ENCODE measurements around the gene PPP2R5A.
"Not testable (repeated sequence)": the region's sequence is repeated elsewhere in the genome, so short reads cannot be mapped to it uniquely, and the experiment has no call there.

The PPP2R5A gene

DNA sequence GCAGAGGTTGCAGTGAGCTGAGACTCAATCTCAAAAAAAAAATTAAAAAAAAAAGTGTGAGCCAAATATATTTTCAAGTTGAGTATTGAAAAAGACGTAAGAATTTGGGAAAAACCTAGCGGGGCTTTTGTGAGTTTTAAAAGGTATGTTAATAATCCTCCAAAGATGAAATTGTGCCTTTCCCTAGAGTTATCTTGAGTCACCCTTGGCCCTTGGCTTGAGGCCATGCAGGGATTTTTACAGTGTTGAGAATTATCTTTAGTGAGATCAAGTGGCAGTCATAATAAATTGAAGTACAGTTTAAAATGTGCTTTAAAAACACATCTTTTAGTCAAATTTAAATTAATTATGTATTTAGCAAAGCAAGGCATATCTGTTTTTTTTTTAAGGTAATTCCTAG, 32.7 kb downstream of the PPP2R5A start:
- TF ChIP-seq, protein P1, sequence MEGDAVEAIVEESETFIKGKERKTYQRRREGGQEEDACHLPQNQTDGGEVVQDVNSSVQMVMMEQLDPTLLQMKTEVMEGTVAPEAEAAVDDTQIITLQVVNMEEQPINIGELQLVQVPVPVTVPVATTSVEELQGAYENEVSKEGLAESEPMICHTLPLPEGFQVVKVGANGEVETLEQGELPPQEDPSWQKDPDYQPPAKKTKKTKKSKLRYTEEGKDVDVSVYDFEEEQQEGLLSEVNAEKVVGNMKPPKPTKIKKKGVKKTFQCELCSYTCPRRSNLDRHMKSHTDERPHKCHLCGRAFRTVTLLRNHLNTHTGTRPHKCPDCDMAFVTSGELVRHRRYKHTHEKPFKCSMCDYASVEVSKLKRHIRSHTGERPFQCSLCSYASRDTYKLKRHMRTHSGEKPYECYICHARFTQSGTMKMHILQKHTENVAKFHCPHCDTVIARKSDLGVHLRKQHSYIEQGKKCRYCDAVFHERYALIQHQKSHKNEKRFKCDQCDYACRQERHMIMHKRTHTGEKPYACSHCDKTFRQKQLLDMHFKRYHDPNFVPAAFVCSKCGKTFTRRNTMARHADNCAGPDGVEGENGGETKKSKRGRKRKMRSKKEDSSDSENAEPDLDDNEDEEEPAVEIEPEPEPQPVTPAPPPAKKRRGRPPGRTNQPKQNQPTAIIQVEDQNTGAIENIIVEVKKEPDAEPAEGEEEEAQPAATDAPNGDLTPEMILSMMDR (IDR thresholded peaks at IDR 0.05; ENCODE audit: low read depth, low read length), result no peak
- Histone ChIP-seq H3K36me3 (no peaks in the 10 kb centered on the region), H3K9me3 (ENCODE audit: severe bottlenecking) (no peaks in the 10 kb centered on the region), H3K27me3 (ENCODE audit: insufficient read depth, low read depth, severe bottlenecking) (no peaks in the 10 kb centered on the region), H3K27ac (no peak overlapping the region), H3K4me3 (ENCODE audit: low read depth, low read length) (no peak overlapping the region)
- DNase-seq, result no peak

DNA sequence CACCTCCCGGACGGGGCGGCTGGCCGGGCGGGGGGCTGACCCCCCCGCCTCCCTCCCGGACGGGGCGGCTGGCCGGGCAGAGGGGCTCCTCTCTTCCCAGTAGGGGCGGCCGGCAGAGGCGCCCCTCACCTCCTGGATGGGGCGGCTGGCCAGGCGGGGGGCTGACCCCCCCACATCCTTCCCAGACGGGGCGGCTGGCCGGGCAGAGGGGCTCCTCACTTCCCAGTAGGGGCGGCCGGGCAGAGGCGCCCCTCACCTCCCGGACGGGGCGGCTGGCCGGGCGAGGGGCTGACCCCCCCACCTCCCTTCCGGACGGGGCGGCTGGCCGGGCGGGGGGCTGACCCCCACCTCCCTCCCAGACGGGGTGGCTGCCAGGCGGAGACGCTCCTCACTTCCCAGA, 35.8 kb downstream of the PPP2R5A start:
- not testable (repeated sequence) for H3K9me3 ChIP-seq (ENCODE audit: severe bottlenecking); H3K27ac ChIP-seq; DNase-seq; H3K36me3 ChIP-seq; H3K4me3 ChIP-seq (ENCODE audit: low read depth, low read length); H3K27me3 ChIP-seq (ENCODE audit: insufficient read depth, low read depth, severe bottlenecking)

DNA sequence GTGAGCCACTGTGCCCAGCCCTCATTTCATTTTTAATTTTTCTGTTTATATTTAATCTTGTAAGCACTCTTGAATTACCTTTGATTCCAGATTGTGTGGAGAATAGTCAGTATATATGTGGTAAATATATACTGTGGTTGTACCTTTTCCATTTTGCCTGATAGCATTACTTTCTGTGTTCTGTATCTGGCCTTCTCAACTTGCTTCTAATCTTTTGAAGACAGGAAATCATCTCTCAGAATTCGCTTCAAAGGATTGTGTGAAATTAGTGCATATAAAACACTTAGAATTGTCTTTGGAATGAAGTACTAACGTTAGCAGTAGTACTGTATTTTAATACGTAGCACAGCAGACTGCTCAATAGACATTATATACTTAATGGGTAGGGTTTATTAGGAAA, 37.9 kb downstream of the PPP2R5A start:
- H3K27me3 ChIP-seq (ENCODE audit: insufficient read depth, low read depth, severe bottlenecking), result no peaks in the 10 kb centered on the region
- no peak overlapping the region for H3K4me3 ChIP-seq (ENCODE audit: low read depth, low read length)
- H3K36me3 ChIP-seq, result no peaks in the 10 kb centered on the region
- TF ChIP-seq, protein P1 (IDR thresholded peaks at IDR 0.05; ENCODE audit: low read depth, low read length), result no peak
- no peaks in the 10 kb centered on the region for H3K9me3 ChIP-seq (ENCODE audit: severe bottlenecking)
- no peak overlapping the region for H3K27ac ChIP-seq
- DNase-seq, result no peak

DNA sequence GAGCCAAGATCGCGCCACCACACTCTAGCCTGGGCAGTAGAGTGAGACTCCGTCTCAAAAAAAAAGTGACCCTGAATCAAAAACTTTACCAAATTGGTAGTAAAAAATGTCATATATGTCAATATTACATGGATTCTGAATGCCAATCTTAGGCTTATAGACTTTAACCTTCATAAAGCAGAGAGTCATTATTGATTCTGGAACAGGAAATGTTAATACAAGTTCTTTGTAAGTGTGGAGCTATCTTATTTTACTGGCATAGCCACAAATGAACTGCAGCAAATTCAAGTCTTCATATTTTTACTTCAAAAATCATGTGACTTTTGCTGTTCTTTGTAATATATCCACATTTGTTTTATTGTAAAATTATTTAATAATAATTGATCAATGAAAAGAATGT, 41.3 kb downstream of the PPP2R5A start:
- no peak overlapping the region for H3K4me3 ChIP-seq (ENCODE audit: low read depth, low read length)
- no peaks in the 10 kb centered on the region for H3K27me3 ChIP-seq (ENCODE audit: insufficient read depth, low read depth, severe bottlenecking)
- TF ChIP-seq, protein P1 (IDR thresholded peaks at IDR 0.05; ENCODE audit: low read depth, low read length), result no peak
- no peaks in the 10 kb centered on the region for H3K9me3 ChIP-seq (ENCODE audit: severe bottlenecking)
- no peaks in the 10 kb centered on the region for H3K36me3 ChIP-seq
- H3K27ac ChIP-seq, result no peak overlapping the region
- DNase-seq, result no peak

DNA sequence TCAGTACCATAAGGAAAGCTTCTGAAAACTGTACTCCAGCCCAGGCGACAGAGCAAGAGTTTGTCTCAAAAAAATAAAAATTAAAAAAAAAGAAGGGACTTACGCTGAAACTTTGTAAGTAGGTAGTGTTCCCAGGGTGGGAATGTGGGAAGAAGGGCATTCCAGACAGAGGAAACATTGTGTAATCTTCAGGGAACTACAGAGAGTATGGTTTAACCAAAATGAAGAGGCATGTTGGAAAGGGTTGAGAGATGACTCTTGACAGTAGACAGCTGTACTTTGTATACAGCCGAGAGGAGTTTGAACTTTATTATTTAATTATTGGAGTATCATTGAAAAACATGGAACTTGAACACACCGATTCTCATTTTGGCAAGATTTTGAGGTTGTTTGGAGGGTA, 43.0 kb downstream of the PPP2R5A start:
- no peaks in the 10 kb centered on the region for H3K27me3 ChIP-seq (ENCODE audit: insufficient read depth, low read depth, severe bottlenecking)
- no peak overlapping the region for H3K4me3 ChIP-seq (ENCODE audit: low read depth, low read length)
- no peak for DNase-seq
- H3K9me3 ChIP-seq (ENCODE audit: severe bottlenecking), result no peaks in the 10 kb centered on the region
- H3K36me3 ChIP-seq, result no peaks in the 10 kb centered on the region
- TF ChIP-seq, protein P1 (IDR thresholded peaks at IDR 0.05; ENCODE audit: low read depth, low read length), result no peak
- no peak overlapping the region for H3K27ac ChIP-seq

DNA sequence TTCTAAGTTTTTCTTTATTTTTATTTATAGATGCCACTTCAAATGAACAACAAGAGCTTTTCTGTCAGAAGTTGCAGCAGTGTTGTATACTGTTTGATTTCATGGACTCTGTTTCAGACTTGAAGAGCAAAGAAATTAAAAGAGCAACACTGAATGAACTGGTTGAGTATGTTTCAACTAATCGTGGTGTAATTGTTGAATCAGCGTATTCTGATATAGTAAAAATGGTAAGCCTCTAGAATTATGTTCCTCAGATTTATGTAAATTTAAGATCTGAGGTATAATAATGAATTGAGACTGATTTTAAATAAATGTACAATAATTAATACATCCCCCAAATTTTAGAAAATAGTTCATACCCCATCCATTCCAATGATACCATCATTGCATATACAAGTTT, 43.9 kb downstream of the PPP2R5A start:
- no peaks in the 10 kb centered on the region for H3K36me3 ChIP-seq
- DNase-seq, result no peak

More for the DNA sequence above, 43.9 kb downstream of the PPP2R5A start:
- no peak overlapping the region for H3K4me3 ChIP-seq (ENCODE audit: low read depth, low read length)
- H3K9me3 ChIP-seq (ENCODE audit: severe bottlenecking), result no peaks in the 10 kb centered on the region
- TF ChIP-seq, protein P1 (IDR thresholded peaks at IDR 0.05; ENCODE audit: low read depth, low read length), result no peak
- no peak overlapping the region for H3K27ac ChIP-seq
- no peaks in the 10 kb centered on the region for H3K27me3 ChIP-seq (ENCODE audit: insufficient read depth, low read depth, severe bottlenecking)

Measured in WERI-Rb-1 (cell line).